Glomerular visceral epithelial cell (primary cell): ENCODE measurements around the gene HCLS1.
"Not testable (repeated sequence)": the region's sequence is repeated elsewhere in the genome, so short reads cannot be mapped to it uniquely, and the experiment has no call there.

Source experiments
- DNase-seq: peaks from one replicate; pipeline ENCODE4 v3.0.0-alpha.2; 2016; ENCODE audit errors: extremely low spot score

Gene HCLS1

GRCh38 chr3:121654493-121655385 lies 6.0 kb downstream of the HCLS1 start:
- DNase-seq = no peak

GRCh38 chr3:121651684-121652083 lies 9.0 kb downstream of the HCLS1 start:
- DNase-seq = no peak

GRCh38 chr3:121649645-121650044 lies 11.1 kb downstream of the HCLS1 start:
- DNase-seq = no peak

- no peak for DNase-seq
Measured at GRCh38 chr3:121648219-121648958, 12.3 kb downstream of the HCLS1 start.

- DNase-seq = no peak
Measured at GRCh38 chr3:121645054-121645453, 15.6 kb downstream of the HCLS1 start.

GRCh38 chr3:121642601-121643314 lies 17.9 kb downstream of the HCLS1 start:
- DNase-seq = no peak

GRCh38 chr3:121641127-121641526 lies 19.6 kb downstream of the HCLS1 start:
- DNase-seq = no peak

- no peak for DNase-seq
Measured at GRCh38 chr3:121637922-121638321, 22.8 kb downstream of the HCLS1 start.

- DNase-seq = no peak
Measured at GRCh38 chr3:121630355-121630754, 30.3 kb downstream of the HCLS1 start.

- DNase-seq = no peak
Measured at GRCh38 chr3:121629601-121630000, 31.1 kb downstream of the HCLS1 start.

- DNase-seq = no peak
Measured at GRCh38 chr3:121627622-121628021, 33.1 kb downstream of the HCLS1 start.

GRCh38 chr3:121627211-121627610 lies 33.5 kb downstream of the HCLS1 start:
- no peak for DNase-seq

GRCh38 chr3:121626495-121626894 lies 34.2 kb downstream of the HCLS1 start:
- no peak for DNase-seq

GRCh38 chr3:121624147-121624899 lies 36.4 kb downstream of the HCLS1 start:
- no peak for DNase-seq

GRCh38 chr3:121621491-121621890 lies 39.2 kb downstream of the HCLS1 start:
- no peak for DNase-seq

- no peak for DNase-seq
Measured at GRCh38 chr3:121619691-121620090, 41.0 kb downstream of the HCLS1 start.

GRCh38 chr3:121606106-121606505 lies 54.6 kb downstream of the HCLS1 start:
- no peak for DNase-seq

- DNase-seq = no peak
Measured at GRCh38 chr3:121604759-121605158, 55.9 kb downstream of the HCLS1 start.

GRCh38 chr3:121601212-121601812 lies 59.4 kb downstream of the HCLS1 start:
- DNase-seq = no peak

- not testable (repeated sequence) for DNase-seq
Measured at GRCh38 chr3:121599900-121600299, 60.8 kb downstream of the HCLS1 start.

- no peak for DNase-seq
Measured at GRCh38 chr3:121598564-121598963, 62.1 kb downstream of the HCLS1 start.
